Tibial nerve (tissue), 4 donors: ENCODE results near the gene CARNS1.

ENCODE experiments used
- EP300 ChIP-seq, 2 donors: sonication (generic); formaldehyde crosslinking; IDR thresholded peaks; one replicate each; pipeline ENCODE4 v1.6.1; 2017; ENCODE audit warnings: antibody characterized with exemption in 2 of 2, mild to moderate bottlenecking in 1 of 2
- POLR2A ChIP-seq, 2 donors: fragments of 450-650 bp; IDR thresholded peaks; one replicate each; pipeline ENCODE4 v1.6.1; 2017; ENCODE audit warnings: antibody characterized with exemption in 2 of 2, mild to moderate bottlenecking in 2 of 2, moderate library complexity in 2 of 2
- TF ChIP-seq, protein P1 (sequence below), 5 experiments: fragments of 200-600 bp in 3 of 5; fragments of 450-650 bp in 2 of 5; sonication (generic) in 3 of 5; IDR thresholded peaks; one replicate each; pipeline ENCODE4 v1.5.1; 2016 to 2019; ENCODE audit warnings: antibody characterized with exemption in 5 of 5, mild to moderate bottlenecking in 3 of 5, moderate library complexity in 2 of 5

DNA sequence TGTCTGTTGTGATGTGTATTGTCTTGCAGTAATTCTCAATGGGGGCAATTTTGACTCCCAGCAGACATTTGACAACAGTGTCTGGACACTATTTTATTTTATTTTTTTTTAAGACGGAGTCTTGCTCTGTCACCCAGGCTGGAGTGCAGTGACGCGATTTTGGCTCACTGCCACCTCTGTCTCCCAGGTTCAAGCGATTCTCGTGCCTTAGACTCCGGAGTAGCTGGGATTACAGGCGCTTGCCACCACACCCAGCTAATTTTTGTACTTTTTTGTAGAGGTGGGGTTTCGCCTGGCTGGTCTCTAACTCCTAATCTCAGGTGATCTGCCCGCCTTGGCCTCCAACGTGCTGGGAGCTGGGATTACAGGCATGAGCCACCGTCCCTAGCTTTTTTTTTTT lies 14.2 kb downstream of the CARNS1 start:
- TF ChIP-seq, protein P1, sequence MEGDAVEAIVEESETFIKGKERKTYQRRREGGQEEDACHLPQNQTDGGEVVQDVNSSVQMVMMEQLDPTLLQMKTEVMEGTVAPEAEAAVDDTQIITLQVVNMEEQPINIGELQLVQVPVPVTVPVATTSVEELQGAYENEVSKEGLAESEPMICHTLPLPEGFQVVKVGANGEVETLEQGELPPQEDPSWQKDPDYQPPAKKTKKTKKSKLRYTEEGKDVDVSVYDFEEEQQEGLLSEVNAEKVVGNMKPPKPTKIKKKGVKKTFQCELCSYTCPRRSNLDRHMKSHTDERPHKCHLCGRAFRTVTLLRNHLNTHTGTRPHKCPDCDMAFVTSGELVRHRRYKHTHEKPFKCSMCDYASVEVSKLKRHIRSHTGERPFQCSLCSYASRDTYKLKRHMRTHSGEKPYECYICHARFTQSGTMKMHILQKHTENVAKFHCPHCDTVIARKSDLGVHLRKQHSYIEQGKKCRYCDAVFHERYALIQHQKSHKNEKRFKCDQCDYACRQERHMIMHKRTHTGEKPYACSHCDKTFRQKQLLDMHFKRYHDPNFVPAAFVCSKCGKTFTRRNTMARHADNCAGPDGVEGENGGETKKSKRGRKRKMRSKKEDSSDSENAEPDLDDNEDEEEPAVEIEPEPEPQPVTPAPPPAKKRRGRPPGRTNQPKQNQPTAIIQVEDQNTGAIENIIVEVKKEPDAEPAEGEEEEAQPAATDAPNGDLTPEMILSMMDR (IDR thresholded peaks at IDR 0.05), result no peak
- TF ChIP-seq POLR2A (IDR thresholded peaks at IDR 0.05), result no peak
- no peak for TF ChIP-seq EP300 (IDR thresholded peaks at IDR 0.05)
